ENCODE data around the gene OR5AP2.
"Not testable (repeated sequence)": the region's sequence is repeated elsewhere in the genome, so short reads cannot be mapped to it uniquely, and the experiment has no call there.

Gene OR5AP2

GRCh38 chr11:56642339-56642738 lies at the start of gene OR5AP2:
TSS of gene OR5AP2 (minus strand) at chr11:56642439. CDS start at chr11:56642439, 0 bp downstream.
- DNase-seq: no peak

- not testable (repeated sequence) for DNase-seq
Observed at GRCh38 chr11:56691179-56691578, 48.9 kb upstream of the OR5AP2 start.

GRCh38 chr11:56688554-56689100 lies 46.4 kb upstream of the OR5AP2 start:
- no peak for DNase-seq

GRCh38 chr11:56670984-56671383 lies 28.7 kb upstream of the OR5AP2 start:
- DNase-seq: no peak

- no peak for DNase-seq
Observed at GRCh38 chr11:56663386-56663785, 21.1 kb upstream of the OR5AP2 start, which contains the start of gene OR5AR1. TSS of gene OR5AR1 (plus strand) at chr11:56663686. CDS start at chr11:56663686, 0 bp downstream.

- no peak for DNase-seq
Observed at GRCh38 chr11:56659755-56660154, 17.5 kb upstream of the OR5AP2 start.

- DNase-seq: no peak
Observed at GRCh38 chr11:56637500-56637899, 4.7 kb downstream of the OR5AP2 start.

GRCh38 chr11:56636861-56637260 lies 5.4 kb downstream of the OR5AP2 start:
- DNase-seq: no peak

GRCh38 chr11:56632329-56632728 lies 9.9 kb downstream of the OR5AP2 start:
- DNase-seq: no peak

GRCh38 chr11:56625946-56626345 lies 16.3 kb downstream of the OR5AP2 start:
- no peak for DNase-seq

GRCh38 chr11:56624661-56625110 lies 17.6 kb downstream of the OR5AP2 start:
- DNase-seq: no peak

GRCh38 chr11:56611174-56611573 lies 31.1 kb downstream of the OR5AP2 start:
- DNase-seq: no peak

- DNase-seq: not testable (repeated sequence)
Observed at GRCh38 chr11:56592088-56592717, 50.0 kb downstream of the OR5AP2 start.

Measured in NCI-H2107 (cell line).